Measurements from ENCODE around the gene TMED5.
"Not testable (repeated sequence)": the region's sequence is repeated elsewhere in the genome, so short reads cannot be mapped to it uniquely, and the experiment has no call there.

Gene TMED5

GRCh38 chr1:93172778-93173177 lies 7.4 kb downstream of the TMED5 start:
- H2AFZ ChIP-seq (ENCODE audit: low read depth, low read length), result no peak overlapping the region
- WGBS, result 0% methylated on average over 1 of the region's 1 CpG
- H4K91ac ChIP-seq (ENCODE audit: low read length), result no peak overlapping the region
- H3K27ac ChIP-seq (ENCODE audit: low read length, poor library complexity, severe bottlenecking), result no peak overlapping the region
- H2BK5ac ChIP-seq (ENCODE audit: low read depth, low read length, poor library complexity, severe bottlenecking), result no peak overlapping the region
- H2BK12ac ChIP-seq (ENCODE audit: low read length in 2 of 2), result no peak overlapping the region
- no peaks in the 10 kb centered on the region for H3K27me3 ChIP-seq (ENCODE audit: control insufficient read depth in 1 of 2, insufficient read depth in 1 of 2, low read length in 2 of 2)
- no peak overlapping the region for H3K14ac ChIP-seq (ENCODE audit: low read length in 2 of 2)
- H3K23ac ChIP-seq (ENCODE audit: low read length in 2 of 2), result no peak overlapping the region
- H3K4ac ChIP-seq (ENCODE audit: low read depth in 1 of 2, low read length in 2 of 2), result no peak overlapping the region
- H3K79me1 ChIP-seq (replicated peaks; ENCODE audit: low read length, poor library complexity, severe bottlenecking), result no peaks in the 10 kb centered on the region
- H3K9me3 ChIP-seq (ENCODE audit: control insufficient read depth, low read length), result no peaks in the 10 kb centered on the region
- H2BK120ac ChIP-seq (ENCODE audit: low read depth, low read length), result no peak overlapping the region
- H2AK5ac ChIP-seq (ENCODE audit: low read length, severe bottlenecking), result no peak overlapping the region
- H3K4me2 ChIP-seq (ENCODE audit: low read length, poor library complexity, severe bottlenecking), result no peak overlapping the region
- H3K9ac ChIP-seq (ENCODE audit: low read length), result no peak overlapping the region
- H4K8ac ChIP-seq (ENCODE audit: low read length), result no peak overlapping the region
- H3K4me1 ChIP-seq (ENCODE audit: control insufficient read depth, insufficient read depth, low read depth, low read length), result peaks cover 2% of the 10 kb centered on the region
- DNase-seq, result no peak
- H3K4me3 ChIP-seq (ENCODE audit: insufficient read depth in 1 of 2, low read depth in 1 of 2, low read length in 2 of 2), result no peak overlapping the region
- peaks cover 11 to 24% of the 10 kb centered on the region in 2 experiments for H3K36me3 ChIP-seq (ENCODE audit: control insufficient read depth in 1 of 2, insufficient read depth in 2 of 2, low read depth in 1 of 2, low read length in 2 of 2)
- H2BK15ac ChIP-seq (ENCODE audit: low read depth, poor library complexity, severe bottlenecking), result no peak overlapping the region
- H3K18ac ChIP-seq (ENCODE audit: low read depth in 1 of 2, low read length in 2 of 2), result no peak overlapping the region

DNA sequence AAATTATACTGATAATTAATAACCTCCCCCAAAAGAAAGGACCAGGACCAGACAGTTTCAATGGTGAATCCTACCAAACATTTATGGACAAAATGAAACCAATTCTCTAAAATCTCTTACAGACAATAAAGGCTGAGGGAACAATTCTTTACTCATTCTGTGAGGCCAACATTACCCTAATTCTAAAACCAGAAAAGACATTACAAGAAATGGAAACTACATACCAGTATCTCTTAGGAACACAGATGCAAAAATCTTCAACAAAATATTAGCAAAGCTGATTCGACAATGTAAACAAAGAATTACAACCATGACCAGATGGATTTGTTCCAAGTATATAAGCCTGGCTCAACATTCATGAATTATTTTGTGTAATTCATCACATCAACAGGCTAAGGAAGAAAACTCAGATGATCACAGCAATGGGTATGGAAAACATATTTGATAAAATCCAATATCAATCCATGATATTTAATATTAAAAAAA lies 8.6 kb downstream of the TMED5 start:
- H2BK12ac ChIP-seq (ENCODE audit: low read length in 2 of 2), result no peak overlapping the region
- H3K79me1 ChIP-seq (replicated peaks; ENCODE audit: low read length, poor library complexity, severe bottlenecking), result peaks cover 1% of the 10 kb centered on the region
- H4K8ac ChIP-seq (ENCODE audit: low read length), result no peak overlapping the region
- 89% methylated on average over 1 of the region's 1 CpG for WGBS
- H3K4me1 ChIP-seq (ENCODE audit: control insufficient read depth, insufficient read depth, low read depth, low read length), result peaks cover 2% of the 10 kb centered on the region
- no peak overlapping the region for H2BK120ac ChIP-seq (ENCODE audit: low read depth, low read length)
- no peaks in the 10 kb centered on the region for H3K27me3 ChIP-seq (ENCODE audit: control insufficient read depth in 1 of 2, insufficient read depth in 1 of 2, low read length in 2 of 2)
- H3K14ac ChIP-seq (ENCODE audit: low read length in 2 of 2), result no peak overlapping the region
- H2AK5ac ChIP-seq (ENCODE audit: low read length, severe bottlenecking), result no peak overlapping the region
- no peaks in the 10 kb centered on the region for H3K9me3 ChIP-seq (ENCODE audit: control insufficient read depth, low read length)
- no peak overlapping the region for H4K91ac ChIP-seq (ENCODE audit: low read length)
- no peak overlapping the region for H3K18ac ChIP-seq (ENCODE audit: low read depth in 1 of 2, low read length in 2 of 2)
- H2BK15ac ChIP-seq (ENCODE audit: low read depth, poor library complexity, severe bottlenecking), result no peak overlapping the region
- peaks cover 11 to 21% of the 10 kb centered on the region in 2 experiments for H3K36me3 ChIP-seq (ENCODE audit: control insufficient read depth in 1 of 2, insufficient read depth in 2 of 2, low read depth in 1 of 2, low read length in 2 of 2)
- H2AFZ ChIP-seq (ENCODE audit: low read depth, low read length), result no peak overlapping the region
- no peak overlapping the region for H3K4ac ChIP-seq (ENCODE audit: low read depth in 1 of 2, low read length in 2 of 2)
- no peak for DNase-seq
- H3K23ac ChIP-seq (ENCODE audit: low read length in 2 of 2), result no peak overlapping the region
- no peak overlapping the region for H3K9ac ChIP-seq (ENCODE audit: low read length)
- no peak overlapping the region for H2BK5ac ChIP-seq (ENCODE audit: low read depth, low read length, poor library complexity, severe bottlenecking)
- H3K4me2 ChIP-seq (ENCODE audit: low read length, poor library complexity, severe bottlenecking), result no peak overlapping the region
- H3K27ac ChIP-seq (ENCODE audit: low read length, poor library complexity, severe bottlenecking), result no peak overlapping the region
- no peak overlapping the region for H3K4me3 ChIP-seq (ENCODE audit: insufficient read depth in 1 of 2, low read depth in 1 of 2, low read length in 2 of 2)

DNA sequence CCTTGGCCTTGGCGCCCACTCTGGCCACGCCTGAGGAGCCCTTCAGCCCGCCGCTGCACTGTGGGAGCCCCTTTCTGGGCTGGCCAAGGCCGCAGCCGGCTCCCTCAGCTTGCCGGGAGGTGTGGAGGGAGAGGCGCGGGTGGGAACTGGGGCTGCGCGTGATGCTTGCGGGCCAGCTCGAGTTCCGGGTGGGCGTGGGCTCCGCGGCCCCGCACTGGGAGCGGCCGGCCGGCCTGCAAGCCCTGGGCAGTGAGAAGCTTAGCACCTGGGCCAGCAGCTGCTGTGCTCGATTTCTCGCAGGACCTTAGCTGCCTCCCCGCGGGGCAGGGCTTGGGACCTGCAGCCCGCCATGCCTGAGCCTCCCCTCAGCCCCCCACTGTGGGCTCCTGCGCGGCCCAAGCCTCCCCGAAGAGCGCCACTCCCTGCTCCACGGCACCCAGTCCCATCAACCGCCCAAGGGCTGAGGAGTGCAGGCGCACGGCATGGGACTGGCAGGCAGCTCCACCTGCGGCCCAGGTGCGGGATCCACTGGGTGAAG lies 10.0 kb downstream of the TMED5 start:
- not testable (repeated sequence) for H3K79me1 ChIP-seq (replicated peaks; ENCODE audit: low read length, poor library complexity, severe bottlenecking); H3K14ac ChIP-seq (ENCODE audit: low read length in 2 of 2); H3K9me3 ChIP-seq (ENCODE audit: control insufficient read depth, low read length); DNase-seq; H2BK120ac ChIP-seq (ENCODE audit: low read depth, low read length); H3K23ac ChIP-seq (ENCODE audit: low read length in 2 of 2); H2BK12ac ChIP-seq (ENCODE audit: low read length in 2 of 2); H2AK5ac ChIP-seq (ENCODE audit: low read length, severe bottlenecking); H2BK15ac ChIP-seq (ENCODE audit: low read depth, poor library complexity, severe bottlenecking); H4K8ac ChIP-seq (ENCODE audit: low read length); H3K18ac ChIP-seq (ENCODE audit: low read depth in 1 of 2, low read length in 2 of 2); H3K9ac ChIP-seq (ENCODE audit: low read length); H2BK5ac ChIP-seq (ENCODE audit: low read depth, low read length, poor library complexity, severe bottlenecking); H3K27ac ChIP-seq (ENCODE audit: low read length, poor library complexity, severe bottlenecking); H3K4me1 ChIP-seq (ENCODE audit: control insufficient read depth, insufficient read depth, low read depth, low read length); H3K27me3 ChIP-seq (ENCODE audit: control insufficient read depth in 1 of 2, insufficient read depth in 1 of 2, low read length in 2 of 2); H2AFZ ChIP-seq (ENCODE audit: low read depth, low read length); H3K4me2 ChIP-seq (ENCODE audit: low read length, poor library complexity, severe bottlenecking); H4K91ac ChIP-seq (ENCODE audit: low read length); H3K4me3 ChIP-seq (ENCODE audit: insufficient read depth in 1 of 2, low read depth in 1 of 2, low read length in 2 of 2); H3K4ac ChIP-seq (ENCODE audit: low read depth in 1 of 2, low read length in 2 of 2)
- WGBS, result 97% methylated on average over 32 of the region's 36 CpGs
- H3K36me3 ChIP-seq (ENCODE audit: control insufficient read depth in 1 of 2, insufficient read depth in 2 of 2, low read depth in 1 of 2, low read length in 2 of 2), result peaks cover 9 to 12% of the 10 kb centered on the region in 2 experiments

GRCh38 chr1:93167006-93167405 lies 13.2 kb downstream of the TMED5 start:
- H2BK120ac ChIP-seq (ENCODE audit: low read depth, low read length), result no peak overlapping the region
- H2AFZ ChIP-seq (ENCODE audit: low read depth, low read length), result no peak overlapping the region
- H3K4me1 ChIP-seq (ENCODE audit: control insufficient read depth, insufficient read depth, low read depth, low read length), result no peaks in the 10 kb centered on the region
- peaks cover 9 to 12% of the 10 kb centered on the region in 2 experiments for H3K36me3 ChIP-seq (ENCODE audit: control insufficient read depth in 1 of 2, insufficient read depth in 2 of 2, low read depth in 1 of 2, low read length in 2 of 2)
- H2AK5ac ChIP-seq (ENCODE audit: low read length, severe bottlenecking), result no peak overlapping the region
- no peak overlapping the region for H2BK15ac ChIP-seq (ENCODE audit: low read depth, poor library complexity, severe bottlenecking)
- H2BK5ac ChIP-seq (ENCODE audit: low read depth, low read length, poor library complexity, severe bottlenecking), result no peak overlapping the region
- H4K91ac ChIP-seq (ENCODE audit: low read length), result no peak overlapping the region
- no peak overlapping the region for H3K4me3 ChIP-seq (ENCODE audit: insufficient read depth in 1 of 2, low read depth in 1 of 2, low read length in 2 of 2)
- H3K9ac ChIP-seq (ENCODE audit: low read length), result no peak overlapping the region
- H3K23ac ChIP-seq (ENCODE audit: low read length in 2 of 2), result no peak overlapping the region
- no peaks in the 10 kb centered on the region for H3K27me3 ChIP-seq (ENCODE audit: control insufficient read depth in 1 of 2, insufficient read depth in 1 of 2, low read length in 2 of 2)
- no peak overlapping the region for H3K4me2 ChIP-seq (ENCODE audit: low read length, poor library complexity, severe bottlenecking)
- no peak overlapping the region for H4K8ac ChIP-seq (ENCODE audit: low read length)
- H3K18ac ChIP-seq (ENCODE audit: low read depth in 1 of 2, low read length in 2 of 2), result no peak overlapping the region
- no peak overlapping the region for H3K27ac ChIP-seq (ENCODE audit: low read length, poor library complexity, severe bottlenecking)
- H3K9me3 ChIP-seq (ENCODE audit: control insufficient read depth, low read length), result no peaks in the 10 kb centered on the region
- H2BK12ac ChIP-seq (ENCODE audit: low read length in 2 of 2), result no peak overlapping the region
- H3K4ac ChIP-seq (ENCODE audit: low read depth in 1 of 2, low read length in 2 of 2), result no peak overlapping the region
- no peak overlapping the region for H3K14ac ChIP-seq (ENCODE audit: low read length in 2 of 2)
- H3K79me1 ChIP-seq (replicated peaks; ENCODE audit: low read length, poor library complexity, severe bottlenecking), result peaks cover 6% of the 10 kb centered on the region
- DNase-seq, result no peak
